ENCODE data around the gene VTI1A. TPM values are rescaled to one million over a fixed set of nuclear protein-coding genes. Genes with fewer than 3 reads are reported as not detected.

VTI1A gene
- total and polyA plus RNA-seq, 2 experiments from 2014 or later = 26.8 to 31.0 TPM

DNA sequence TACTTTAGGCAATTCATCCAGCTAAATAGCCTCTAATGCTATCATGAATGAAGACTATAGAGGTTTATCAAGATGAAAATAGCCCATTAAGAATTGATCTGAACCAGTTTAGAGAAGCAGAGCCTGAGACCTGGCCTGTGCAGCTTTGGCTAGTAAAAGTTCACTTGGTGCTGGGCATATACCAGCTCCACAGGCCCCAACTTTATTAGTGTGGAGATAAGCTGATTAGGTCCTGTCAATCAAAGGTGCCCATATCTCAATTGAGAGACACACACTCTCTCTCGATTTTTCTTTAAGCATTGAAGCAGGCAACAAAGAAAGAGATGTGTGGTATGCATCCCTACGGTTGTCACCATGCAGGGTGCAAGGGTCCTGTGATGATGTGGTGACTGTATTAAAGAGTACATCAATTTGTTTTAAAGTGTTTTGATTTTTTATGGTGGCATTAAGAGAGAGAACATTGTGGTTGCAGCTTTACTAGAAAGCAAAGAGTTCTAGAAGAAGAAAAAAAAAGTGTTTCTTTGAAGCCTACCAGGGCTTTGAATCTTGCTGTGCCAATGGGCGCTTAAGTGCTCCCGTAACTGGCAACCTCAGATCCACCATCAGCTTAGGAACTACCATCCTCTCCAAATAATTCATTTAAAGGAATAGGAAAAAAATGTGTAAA is 111.6 kb downstream of the VTI1A start:
- H2AFZ ChIP-seq = no peak overlapping the region
- no peaks in the 10 kb centered on the region for H3K79me2 ChIP-seq (replicated peaks; ENCODE audit: insufficient read depth)
- H3K9me2 ChIP-seq (ENCODE audit: insufficient read depth) = no peaks in the 10 kb centered on the region
- H3K4me1 ChIP-seq (ENCODE audit: insufficient read depth) = peaks cover 25% of the 10 kb centered on the region
- H3K4me3 ChIP-seq = no peak overlapping the region
- DNase-seq (ENCODE audit: low spot score) (no peak), ATAC-seq (no peak)
- H3K4me1 Mint-ChIP-seq = peaks cover 26% of the 10 kb centered on the region
- no peak overlapping the region for H3K27ac ChIP-seq (ENCODE audit: low read depth)
- H3K36me3 Mint-ChIP-seq (ENCODE audit: low read depth) = no peaks in the 10 kb centered on the region
- no peaks in the 10 kb centered on the region for H3K27me3 ChIP-seq (ENCODE audit: insufficient read depth)
- H3K4me2 ChIP-seq = no peak overlapping the region
- H3K36me3 ChIP-seq (ENCODE audit: insufficient read depth) = no peaks in the 10 kb centered on the region
- no peak for TF ChIP-seq STAT1 (IDR thresholded peaks at IDR 0.05; ENCODE audit: unreplicated experiment)
- TF ChIP-seq, protein P1, sequence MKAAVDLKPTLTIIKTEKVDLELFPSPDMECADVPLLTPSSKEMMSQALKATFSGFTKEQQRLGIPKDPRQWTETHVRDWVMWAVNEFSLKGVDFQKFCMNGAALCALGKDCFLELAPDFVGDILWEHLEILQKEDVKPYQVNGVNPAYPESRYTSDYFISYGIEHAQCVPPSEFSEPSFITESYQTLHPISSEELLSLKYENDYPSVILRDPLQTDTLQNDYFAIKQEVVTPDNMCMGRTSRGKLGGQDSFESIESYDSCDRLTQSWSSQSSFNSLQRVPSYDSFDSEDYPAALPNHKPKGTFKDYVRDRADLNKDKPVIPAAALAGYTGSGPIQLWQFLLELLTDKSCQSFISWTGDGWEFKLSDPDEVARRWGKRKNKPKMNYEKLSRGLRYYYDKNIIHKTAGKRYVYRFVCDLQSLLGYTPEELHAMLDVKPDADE (IDR thresholded peaks at IDR 0.05) = no peak
- no peak for TF ChIP-seq ZNF114 (CRISPR knock-in tag; IDR thresholded peaks at IDR 0.05)
- TF ChIP-seq, protein P2, sequence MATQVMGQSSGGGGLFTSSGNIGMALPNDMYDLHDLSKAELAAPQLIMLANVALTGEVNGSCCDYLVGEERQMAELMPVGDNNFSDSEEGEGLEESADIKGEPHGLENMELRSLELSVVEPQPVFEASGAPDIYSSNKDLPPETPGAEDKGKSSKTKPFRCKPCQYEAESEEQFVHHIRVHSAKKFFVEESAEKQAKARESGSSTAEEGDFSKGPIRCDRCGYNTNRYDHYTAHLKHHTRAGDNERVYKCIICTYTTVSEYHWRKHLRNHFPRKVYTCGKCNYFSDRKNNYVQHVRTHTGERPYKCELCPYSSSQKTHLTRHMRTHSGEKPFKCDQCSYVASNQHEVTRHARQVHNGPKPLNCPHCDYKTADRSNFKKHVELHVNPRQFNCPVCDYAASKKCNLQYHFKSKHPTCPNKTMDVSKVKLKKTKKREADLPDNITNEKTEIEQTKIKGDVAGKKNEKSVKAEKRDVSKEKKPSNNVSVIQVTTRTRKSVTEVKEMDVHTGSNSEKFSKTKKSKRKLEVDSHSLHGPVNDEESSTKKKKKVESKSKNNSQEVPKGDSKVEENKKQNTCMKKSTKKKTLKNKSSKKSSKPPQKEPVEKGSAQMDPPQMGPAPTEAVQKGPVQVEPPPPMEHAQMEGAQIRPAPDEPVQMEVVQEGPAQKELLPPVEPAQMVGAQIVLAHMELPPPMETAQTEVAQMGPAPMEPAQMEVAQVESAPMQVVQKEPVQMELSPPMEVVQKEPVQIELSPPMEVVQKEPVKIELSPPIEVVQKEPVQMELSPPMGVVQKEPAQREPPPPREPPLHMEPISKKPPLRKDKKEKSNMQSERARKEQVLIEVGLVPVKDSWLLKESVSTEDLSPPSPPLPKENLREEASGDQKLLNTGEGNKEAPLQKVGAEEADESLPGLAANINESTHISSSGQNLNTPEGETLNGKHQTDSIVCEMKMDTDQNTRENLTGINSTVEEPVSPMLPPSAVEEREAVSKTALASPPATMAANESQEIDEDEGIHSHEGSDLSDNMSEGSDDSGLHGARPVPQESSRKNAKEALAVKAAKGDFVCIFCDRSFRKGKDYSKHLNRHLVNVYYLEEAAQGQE (IDR thresholded peaks at IDR 0.05; ENCODE audit: unreplicated experiment) = no peak
- TF ChIP-seq EZH2 (IDR thresholded peaks at IDR 0.05; ENCODE audit: low read depth, unreplicated experiment) = no peak
- no peak for TF ChIP-seq CREB1 (CRISPR knock-in tag; IDR thresholded peaks at IDR 0.05; ENCODE audit: low read depth)
- no peak for TF ChIP-seq POLR2AphosphoS5 (IDR thresholded peaks at IDR 0.05; ENCODE audit: low read depth)
- TF ChIP-seq, protein P3, sequence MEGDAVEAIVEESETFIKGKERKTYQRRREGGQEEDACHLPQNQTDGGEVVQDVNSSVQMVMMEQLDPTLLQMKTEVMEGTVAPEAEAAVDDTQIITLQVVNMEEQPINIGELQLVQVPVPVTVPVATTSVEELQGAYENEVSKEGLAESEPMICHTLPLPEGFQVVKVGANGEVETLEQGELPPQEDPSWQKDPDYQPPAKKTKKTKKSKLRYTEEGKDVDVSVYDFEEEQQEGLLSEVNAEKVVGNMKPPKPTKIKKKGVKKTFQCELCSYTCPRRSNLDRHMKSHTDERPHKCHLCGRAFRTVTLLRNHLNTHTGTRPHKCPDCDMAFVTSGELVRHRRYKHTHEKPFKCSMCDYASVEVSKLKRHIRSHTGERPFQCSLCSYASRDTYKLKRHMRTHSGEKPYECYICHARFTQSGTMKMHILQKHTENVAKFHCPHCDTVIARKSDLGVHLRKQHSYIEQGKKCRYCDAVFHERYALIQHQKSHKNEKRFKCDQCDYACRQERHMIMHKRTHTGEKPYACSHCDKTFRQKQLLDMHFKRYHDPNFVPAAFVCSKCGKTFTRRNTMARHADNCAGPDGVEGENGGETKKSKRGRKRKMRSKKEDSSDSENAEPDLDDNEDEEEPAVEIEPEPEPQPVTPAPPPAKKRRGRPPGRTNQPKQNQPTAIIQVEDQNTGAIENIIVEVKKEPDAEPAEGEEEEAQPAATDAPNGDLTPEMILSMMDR (conservative IDR thresholded peaks at IDR 0.05; ENCODE audit: low read depth in 2 of 2) = no peak
- TF ChIP-seq, protein P4, sequence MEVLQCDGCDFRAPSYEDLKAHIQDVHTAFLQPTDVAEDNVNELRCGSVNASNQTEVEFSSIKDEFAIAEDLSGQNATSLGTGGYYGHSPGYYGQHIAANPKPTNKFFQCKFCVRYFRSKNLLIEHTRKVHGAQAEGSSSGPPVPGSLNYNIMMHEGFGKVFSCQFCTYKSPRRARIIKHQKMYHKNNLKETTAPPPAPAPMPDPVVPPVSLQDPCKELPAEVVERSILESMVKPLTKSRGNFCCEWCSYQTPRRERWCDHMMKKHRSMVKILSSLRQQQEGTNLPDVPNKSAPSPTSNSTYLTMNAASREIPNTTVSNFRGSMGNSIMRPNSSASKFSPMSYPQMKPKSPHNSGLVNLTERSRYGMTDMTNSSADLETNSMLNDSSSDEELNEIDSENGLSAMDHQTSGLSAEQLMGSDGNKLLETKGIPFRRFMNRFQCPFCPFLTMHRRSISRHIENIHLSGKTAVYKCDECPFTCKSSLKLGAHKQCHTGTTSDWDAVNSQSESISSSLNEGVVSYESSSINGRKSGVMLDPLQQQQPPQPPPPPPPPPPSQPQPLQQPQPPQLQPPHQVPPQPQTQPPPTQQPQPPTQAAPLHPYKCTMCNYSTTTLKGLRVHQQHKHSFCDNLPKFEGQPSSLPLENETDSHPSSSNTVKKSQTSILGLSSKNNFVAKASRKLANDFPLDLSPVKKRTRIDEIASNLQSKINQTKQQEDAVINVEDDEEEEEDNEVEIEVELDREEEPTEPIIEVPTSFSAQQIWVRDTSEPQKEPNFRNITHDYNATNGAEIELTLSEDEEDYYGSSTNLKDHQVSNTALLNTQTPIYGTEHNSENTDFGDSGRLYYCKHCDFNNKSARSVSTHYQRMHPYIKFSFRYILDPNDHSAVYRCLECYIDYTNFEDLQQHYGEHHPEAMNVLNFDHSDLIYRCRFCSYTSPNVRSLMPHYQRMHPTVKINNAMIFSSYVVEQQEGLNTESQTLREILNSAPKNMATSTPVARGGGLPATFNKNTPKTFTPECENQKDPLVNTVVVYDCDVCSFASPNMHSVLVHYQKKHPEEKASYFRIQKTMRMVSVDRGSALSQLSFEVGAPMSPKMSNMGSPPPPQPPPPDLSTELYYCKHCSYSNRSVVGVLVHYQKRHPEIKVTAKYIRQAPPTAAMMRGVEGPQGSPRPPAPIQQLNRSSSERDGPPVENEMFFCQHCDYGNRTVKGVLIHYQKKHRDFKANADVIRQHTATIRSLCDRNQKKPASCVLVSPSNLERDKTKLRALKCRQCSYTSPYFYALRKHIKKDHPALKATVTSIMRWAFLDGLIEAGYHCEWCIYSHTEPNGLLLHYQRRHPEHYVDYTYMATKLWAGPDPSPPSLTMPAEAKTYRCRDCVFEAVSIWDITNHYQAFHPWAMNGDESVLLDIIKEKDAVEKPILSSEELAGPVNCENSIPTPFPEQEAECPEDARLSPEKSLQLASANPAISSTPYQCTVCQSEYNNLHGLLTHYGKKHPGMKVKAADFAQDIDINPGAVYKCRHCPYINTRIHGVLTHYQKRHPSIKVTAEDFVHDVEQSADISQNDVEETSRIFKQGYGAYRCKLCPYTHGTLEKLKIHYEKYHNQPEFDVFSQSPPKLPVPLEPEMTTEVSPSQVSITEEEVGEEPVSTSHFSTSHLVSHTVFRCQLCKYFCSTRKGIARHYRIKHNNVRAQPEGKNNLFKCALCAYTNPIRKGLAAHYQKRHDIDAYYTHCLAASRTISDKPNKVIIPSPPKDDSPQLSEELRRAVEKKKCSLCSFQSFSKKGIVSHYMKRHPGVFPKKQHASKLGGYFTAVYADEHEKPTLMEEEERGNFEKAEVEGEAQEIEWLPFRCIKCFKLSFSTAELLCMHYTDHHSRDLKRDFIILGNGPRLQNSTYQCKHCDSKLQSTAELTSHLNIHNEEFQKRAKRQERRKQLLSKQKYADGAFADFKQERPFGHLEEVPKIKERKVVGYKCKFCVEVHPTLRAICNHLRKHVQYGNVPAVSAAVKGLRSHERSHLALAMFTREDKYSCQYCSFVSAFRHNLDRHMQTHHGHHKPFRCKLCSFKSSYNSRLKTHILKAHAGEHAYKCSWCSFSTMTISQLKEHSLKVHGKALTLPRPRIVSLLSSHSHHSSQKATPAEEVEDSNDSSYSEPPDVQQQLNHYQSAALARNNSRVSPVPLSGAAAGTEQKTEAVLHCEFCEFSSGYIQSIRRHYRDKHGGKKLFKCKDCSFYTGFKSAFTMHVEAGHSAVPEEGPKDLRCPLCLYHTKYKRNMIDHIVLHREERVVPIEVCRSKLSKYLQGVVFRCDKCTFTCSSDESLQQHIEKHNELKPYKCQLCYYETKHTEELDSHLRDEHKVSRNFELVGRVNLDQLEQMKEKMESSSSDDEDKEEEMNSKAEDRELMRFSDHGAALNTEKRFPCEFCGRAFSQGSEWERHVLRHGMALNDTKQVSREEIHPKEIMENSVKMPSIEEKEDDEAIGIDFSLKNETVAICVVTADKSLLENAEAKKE (CRISPR knock-in tag; IDR thresholded peaks at IDR 0.05) = no peak
- TF ChIP-seq ZNF331 (CRISPR knock-in tag; IDR thresholded peaks at IDR 0.05; ENCODE audit: low read depth) = no peak
- TF ChIP-seq JUNB (IDR thresholded peaks at IDR 0.05; ENCODE audit: unreplicated experiment) = no peak
- no peak for TF ChIP-seq EZH2phosphoT487 (IDR thresholded peaks at IDR 0.05; ENCODE audit: unreplicated experiment)
- no peak for TF ChIP-seq NANOG (IDR thresholded peaks at IDR 0.05; ENCODE audit: borderline replicate concordance)
- no peaks in the 10 kb centered on the region for H3F3A ChIP-seq (replicated peaks; ENCODE audit: low read depth)
- H3K9me3 Mint-ChIP-seq = no peaks in the 10 kb centered on the region
- no peak overlapping the region for H3K27ac Mint-ChIP-seq
- H3K4me3 Mint-ChIP-seq = no peak overlapping the region
- no peaks in the 10 kb centered on the region for H4K20me1 ChIP-seq (replicated peaks; ENCODE audit: insufficient read depth)
- peaks cover 3% of the 10 kb centered on the region for H3K27me3 Mint-ChIP-seq (ENCODE audit: insufficient read depth, low read depth, poor library complexity)
